H1 (cell line): ENCODE results near the gene CDH26.

Experiments used
- ATF2 ChIP-seq: IDR thresholded peaks from 2 replicates; pipeline ENCODE4 v1.6.1; 2012; ENCODE audit warnings: low read length, inconsistent platforms
- BACH1 ChIP-seq: IDR thresholded peaks from 2 replicates; pipeline ENCODE4 v1.6.1; 2012; ENCODE audit warnings: low read length, improper control_type of control experiment
- BCL11A ChIP-seq, 2 experiments: IDR thresholded peaks; one replicate each; pipeline ENCODE4 v1.6.1; 2011; ENCODE audit warnings: low read depth in 2 of 2, low read length in 2 of 2, mild to moderate bottlenecking in 2 of 2
- CHD1 ChIP-seq: IDR thresholded peaks from 2 replicates; pipeline ENCODE4 v1.6.1; 2012; ENCODE audit warnings: low read depth, low read length, improper control_type of control experiment
- CTCF ChIP-seq, 3 experiments: IDR thresholded peaks; 1 replicate in 2 of 3; 2 replicates in 1 of 3; pipeline versions ENCODE4 v1.5.1 to v1.6.1; 2011; ENCODE audit warnings: low read length in 3 of 3, mild to moderate bottlenecking in 3 of 3, inconsistent platforms in 2 of 3, low read depth in 1 of 3, moderate library complexity in 1 of 3; ENCODE audit not compliant: insufficient read depth in 1 of 3; ENCODE audit errors: control extremely low read depth in 1 of 3
- NANOG ChIP-seq: IDR thresholded peaks from 2 replicates; pipeline ENCODE4 v1.6.1; 2011; ENCODE audit warnings: low read length, low read depth, mild to moderate bottlenecking, inconsistent platforms; ENCODE audit not compliant: insufficient read depth, poor library complexity, severe bottlenecking
- POLR2AphosphoS5 ChIP-seq: IDR thresholded peaks from 2 replicates; pipeline ENCODE4 v1.6.1; 2011; ENCODE audit warnings: low read depth, low read length
- TF ChIP-seq, protein P1 (sequence below): IDR thresholded peaks from 2 replicates; pipeline ENCODE4 v1.6.1; 2012; ENCODE audit warnings: inconsistent platforms

DNA sequence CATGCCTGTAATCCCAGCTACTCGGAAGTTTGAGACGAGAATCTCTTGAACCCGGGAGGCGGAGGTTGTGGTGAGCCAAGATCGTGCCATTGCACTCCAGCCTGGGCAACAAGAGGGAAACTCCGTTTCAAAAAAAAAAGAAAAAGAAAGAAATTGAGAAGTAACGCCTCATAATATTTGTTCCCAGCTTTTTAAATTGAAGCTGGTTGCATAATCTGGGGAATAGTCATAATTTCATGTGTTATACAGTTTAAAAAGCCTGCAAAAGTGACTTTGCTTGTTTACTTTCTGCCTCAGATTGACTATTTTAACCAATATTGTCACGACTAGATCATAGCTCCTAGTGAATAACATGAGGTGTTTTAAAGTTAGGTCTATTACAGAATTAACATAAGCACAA, 10.8 kb upstream of the CDH26 start:
- no peak for TF ChIP-seq CTCF (IDR thresholded peaks at IDR 0.05; ENCODE audit: control extremely low read depth in 1 of 3, insufficient read depth in 1 of 3, low read depth in 1 of 3, low read length in 3 of 3)
- no peak for TF ChIP-seq POLR2AphosphoS5
- TF ChIP-seq, protein P1, sequence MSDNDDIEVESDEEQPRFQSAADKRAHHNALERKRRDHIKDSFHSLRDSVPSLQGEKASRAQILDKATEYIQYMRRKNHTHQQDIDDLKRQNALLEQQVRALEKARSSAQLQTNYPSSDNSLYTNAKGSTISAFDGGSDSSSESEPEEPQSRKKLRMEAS = no peak
- TF ChIP-seq ATF2 = no peak
- no peak for TF ChIP-seq NANOG
- TF ChIP-seq BCL11A (IDR thresholded peaks at IDR 0.05; ENCODE audit: low read depth in 2 of 2, low read length in 2 of 2) = no peak
- TF ChIP-seq CHD1 = no peak
- TF ChIP-seq BACH1 = no peak
